ENCODE data around the gene CYTH2. TPM values are rescaled to one million over a fixed set of nuclear protein-coding genes. Genes with fewer than 3 reads are reported as not detected.
A peak's percentile ranks its signal among the peaks of the same experiment; 100 is the strongest.
"Not testable (repeated sequence)": the region's sequence is repeated elsewhere in the genome, so short reads cannot be mapped to it uniquely, and the experiment has no call there.

CYTH2 gene
- polyA plus RNA-seq, 12 donors: 32.5 to 76.9 (median 41.0) TPM; not detected in 1

DNA sequence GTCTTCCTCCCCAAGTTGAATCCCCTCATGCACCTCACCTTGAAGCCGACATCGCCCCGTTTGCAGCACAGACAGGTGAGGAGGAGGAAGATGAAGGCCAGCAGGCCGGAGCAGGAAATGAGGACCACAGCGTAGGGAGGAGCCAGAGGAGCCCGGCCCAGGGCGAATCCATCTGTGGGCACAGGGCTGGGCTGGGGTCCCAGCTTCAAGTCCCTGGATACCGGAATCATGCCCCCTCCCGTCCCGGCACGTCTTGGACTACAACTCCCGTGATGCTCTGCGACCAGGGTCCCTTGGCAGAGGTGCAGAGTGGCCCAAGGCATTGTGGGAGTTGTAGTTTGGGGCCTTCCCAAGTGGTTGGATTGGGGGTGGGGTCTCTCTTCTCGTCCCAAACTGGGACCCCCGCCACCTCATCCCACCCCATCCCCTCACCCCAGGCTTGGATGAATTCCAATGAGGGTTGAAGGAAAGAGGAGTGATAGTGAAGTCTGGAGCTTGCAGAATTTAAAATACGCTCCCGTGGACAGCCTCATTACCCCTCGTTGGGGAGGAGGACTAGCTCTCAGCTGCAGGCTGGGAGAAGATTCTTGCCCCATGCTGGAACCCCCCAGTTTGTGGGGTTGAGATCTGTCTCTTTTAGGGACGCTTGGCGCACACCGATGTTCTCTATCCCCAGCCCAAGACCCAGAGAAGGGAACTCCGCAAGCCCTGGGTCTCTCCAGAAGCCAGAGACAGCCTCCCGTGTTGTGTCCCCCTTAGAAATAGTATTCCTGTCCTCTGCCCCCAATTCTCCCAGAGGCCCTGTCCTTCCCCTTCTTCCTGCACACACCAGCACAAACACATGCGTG is 41.5 kb downstream of the CYTH2 start:
- peak; percentile 54 for DNase-seq

DNA sequence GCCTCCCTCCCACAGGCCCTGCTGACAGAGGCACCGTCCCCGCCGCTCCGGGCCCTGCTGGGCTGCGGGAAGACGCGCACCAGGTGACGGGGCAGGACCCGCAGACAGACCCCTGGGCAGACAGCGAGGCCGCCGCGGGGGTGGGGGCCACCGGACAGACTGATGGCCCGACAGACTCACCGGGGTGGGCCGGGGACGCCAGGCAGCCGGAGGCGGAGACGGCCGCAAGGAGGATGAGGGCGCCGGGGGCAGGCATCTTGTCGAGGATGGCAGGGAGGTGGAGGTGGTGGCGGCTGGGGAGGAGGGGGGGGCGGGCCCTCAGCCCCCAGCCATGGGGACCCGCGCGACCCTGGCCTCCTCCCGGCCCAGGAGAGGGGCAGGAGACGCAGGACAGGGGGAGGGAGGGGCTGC is 42.2 kb downstream of the CYTH2 start:
- DNase-seq: no peak

DNA sequence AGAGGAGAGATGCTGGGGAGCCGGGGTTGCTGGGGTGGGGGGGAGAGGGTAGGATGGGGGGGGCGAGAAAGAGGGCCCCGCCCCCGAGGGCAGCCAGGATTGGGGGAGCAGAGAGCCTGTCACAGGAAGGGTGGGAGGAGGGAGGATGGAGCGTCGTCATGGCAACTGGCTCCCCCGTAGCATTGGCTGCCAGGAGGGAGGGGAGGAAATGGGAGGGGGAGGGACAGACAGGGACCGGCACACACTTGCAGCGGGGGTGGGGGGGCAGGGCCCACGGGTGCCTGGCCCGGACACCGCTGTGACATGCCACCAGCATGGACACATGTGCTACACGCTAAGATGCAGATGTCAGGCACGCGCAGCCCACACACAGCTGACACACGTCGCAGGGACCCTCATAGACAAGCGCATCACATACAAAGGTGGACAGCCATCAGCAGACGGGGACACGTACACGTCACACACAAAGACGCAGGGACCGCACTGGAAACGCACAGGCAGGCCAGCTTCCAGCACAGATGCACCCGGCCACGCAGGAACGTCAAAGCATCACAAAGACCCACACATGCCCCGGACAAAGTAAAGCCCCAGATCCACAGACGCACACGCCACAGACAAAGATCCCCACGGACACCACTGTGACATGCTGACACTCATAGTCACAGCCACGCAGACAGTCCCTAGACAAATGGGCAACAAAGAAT is 42.8 kb downstream of the CYTH2 start, which contains the start of gene LMTK3:
Gene LMTK3 (minus strand): TSS at position 36 of the 704 bp plus-strand sequence. CDS start 259 bp downstream, outside the sequence.
- DNase-seq: no peak

DNA sequence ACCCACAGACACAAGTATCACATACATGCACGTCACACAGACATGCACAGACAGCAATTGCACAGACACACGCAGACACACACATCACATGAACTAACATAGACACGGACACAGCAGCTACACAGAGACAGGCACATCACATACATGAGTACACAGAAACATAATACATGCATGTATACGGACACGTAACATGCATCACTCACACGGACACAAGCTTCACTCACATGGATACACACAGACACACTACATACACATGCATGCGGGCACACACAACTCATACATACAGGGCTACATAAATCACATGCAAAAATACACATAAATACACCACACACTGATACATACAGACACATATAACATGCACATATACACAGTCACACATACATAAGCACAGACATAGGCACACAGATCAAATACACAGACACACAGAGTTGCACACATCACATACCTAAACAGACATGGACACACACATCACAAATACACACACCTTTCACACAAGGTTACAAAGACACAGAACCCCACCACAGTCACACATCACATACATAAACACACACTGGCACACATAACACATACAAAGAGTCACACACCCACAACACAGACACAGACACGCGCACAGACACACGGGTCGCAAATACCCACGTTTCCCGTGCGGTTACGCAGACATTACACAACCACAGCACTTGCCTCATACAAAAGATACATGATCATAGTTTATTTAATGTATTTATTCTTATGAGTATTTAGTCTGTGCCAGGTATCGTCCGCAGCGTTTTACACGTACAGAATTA is 43.5 kb downstream of the CYTH2 start:
- no peak for DNase-seq

DNA sequence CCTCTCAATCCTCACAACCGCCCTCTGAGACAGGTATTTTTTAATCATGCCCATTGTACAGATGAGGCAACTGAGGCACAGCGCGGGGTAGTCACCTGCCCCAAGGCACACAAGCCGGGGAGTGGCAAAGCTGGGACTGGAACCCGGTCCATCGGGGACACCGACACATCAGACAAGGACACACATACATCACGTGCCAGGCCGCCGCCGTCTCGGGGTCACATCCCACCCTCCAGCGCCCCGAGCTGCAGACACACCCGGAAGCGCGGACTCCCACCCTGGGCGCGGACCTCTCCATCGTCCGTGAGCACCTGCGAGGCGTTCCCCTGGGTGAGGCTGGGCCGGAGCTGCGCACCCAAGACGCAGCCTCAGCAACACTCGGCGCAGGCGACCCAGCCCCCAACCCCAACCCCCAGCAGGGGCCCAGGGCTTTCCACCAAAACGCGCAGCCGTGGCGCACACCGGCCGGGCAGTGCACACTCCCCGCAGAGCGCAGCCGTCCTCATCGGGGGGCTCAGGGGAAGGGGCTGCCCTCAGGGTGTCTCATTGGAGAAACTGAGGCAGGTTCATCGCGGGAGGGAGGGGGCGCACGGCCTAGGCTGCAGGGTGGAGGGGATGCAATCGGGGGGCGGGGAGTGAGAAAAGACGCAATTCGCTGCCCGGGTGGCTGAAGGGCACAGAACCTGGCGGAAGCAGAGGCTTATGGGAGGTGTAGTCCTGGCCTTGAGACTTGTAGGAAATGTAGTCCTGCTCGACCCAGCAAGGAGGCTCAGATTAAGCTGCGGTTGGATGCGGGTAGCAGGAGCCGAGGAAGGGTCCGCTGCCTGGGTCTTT is 44.3 kb downstream of the CYTH2 start:
- no peak for DNase-seq

DNA sequence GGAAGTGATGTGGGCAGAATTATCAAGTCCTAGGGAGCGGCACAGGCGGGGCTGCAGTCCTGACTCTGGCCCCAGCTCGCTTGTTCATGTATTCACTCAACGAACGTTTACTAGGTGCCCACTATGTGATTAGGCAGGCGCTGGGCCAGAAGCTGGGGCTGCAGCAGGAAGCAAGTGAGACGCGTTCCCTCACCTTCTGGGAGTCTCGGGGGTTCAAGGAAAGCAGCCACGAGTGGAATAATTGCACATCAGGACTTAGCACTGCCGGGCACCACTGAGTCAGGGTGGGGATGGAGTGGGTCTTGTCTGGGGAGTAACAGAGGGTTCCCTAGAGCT is 44.9 kb downstream of the CYTH2 start:
- DNase-seq: no peak

DNA sequence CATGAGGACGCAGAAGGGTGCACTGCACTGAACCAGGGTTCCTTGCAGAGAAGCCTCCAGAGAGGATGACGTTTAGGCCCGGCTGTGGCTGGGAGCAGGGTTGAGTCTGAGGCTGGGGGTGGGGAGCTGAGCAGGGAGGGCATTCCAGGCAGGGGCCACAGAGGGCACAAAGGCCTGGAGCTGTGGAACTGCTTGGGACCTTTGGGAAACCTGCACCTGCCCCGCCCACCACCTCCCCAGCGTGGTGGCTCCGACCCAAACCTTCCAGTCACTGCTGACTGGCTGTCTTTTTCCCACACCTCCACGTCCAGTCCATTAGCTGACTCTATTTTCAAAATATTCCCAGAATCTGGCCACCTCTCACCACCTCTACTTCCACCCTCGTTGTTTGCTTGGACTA is 47.4 kb downstream of the CYTH2 start:
- no peak for DNase-seq

DNA sequence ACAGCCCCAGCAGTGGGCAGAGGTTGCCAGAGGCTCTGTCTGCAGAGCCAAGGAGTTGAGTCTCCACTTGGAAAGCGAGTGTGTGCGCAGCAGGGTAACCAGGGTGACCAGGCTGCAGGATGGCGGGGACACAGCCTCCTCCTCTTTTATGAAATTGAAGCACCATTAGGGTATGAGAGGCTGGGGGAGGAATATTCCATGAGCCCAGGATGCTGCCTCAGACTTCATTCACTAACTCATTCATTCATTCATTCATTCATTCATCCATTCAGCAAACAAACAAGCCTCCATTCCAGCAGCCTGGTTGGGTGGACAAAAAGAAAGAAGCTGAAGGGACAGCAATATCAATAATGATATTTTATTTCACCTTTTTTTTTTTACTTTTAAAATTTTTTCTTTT is 49.0 kb downstream of the CYTH2 start:
- DNase-seq: no peak

DNA sequence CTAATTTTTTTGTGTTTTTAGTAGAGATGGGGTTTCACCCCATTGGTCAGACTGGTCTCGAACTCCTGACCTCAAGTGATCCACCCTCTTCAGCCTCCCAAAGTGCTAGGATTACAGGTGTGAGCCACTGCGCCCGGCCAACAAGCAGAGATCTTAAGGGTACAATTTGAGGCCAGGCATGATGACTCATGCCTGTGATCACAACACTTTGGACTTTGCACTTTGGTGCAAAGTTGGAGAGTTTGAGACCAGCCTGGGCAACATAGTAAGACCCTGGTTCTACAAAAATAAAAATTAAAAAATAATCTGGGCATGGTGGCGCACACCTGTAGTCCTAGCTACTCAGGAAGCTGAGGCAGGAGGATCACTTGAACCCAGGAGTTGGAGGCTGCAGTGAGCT is 50.3 kb downstream of the CYTH2 start:
- not testable (repeated sequence) for DNase-seq

DNA sequence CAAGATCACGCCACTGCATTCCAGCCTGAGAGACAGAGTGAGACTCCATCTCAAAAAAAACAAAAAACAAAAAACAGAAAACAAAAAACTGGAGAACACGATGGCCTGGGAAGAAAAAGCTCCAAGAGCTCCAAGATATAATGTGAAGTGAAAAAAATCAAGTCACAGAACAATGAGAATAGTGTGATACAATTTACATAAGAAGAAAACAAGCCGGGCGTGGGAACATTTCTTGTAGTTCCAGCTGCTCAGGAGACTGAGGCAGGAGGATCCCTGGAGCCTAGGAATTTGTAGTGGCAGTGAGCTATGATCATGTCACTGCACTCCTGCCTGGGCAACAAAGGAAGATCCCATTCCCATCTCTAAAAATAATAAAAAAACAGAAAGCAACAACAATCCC is 51.0 kb downstream of the CYTH2 start:
- no peak for DNase-seq

DNA sequence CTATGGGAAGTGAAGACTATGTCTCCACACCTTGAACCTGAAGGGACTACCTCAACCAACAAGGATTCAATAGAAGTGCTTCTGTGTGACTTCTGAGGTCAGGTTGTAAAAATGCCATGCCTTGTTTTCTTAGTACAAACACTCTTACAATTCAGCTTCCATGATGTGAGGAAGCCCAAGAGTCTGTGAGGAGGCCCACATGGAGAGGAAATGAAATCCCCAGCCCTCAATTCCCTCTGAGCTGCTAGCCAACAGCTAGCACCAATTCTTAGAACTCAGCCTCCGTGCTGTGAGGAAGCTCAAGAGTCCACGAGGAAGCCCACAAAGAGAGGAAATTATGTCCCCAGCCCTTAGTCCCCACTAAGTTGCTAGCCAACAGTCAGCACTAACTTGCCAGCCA is 55.1 kb downstream of the CYTH2 start:
- DNase-seq: no peak

DNA sequence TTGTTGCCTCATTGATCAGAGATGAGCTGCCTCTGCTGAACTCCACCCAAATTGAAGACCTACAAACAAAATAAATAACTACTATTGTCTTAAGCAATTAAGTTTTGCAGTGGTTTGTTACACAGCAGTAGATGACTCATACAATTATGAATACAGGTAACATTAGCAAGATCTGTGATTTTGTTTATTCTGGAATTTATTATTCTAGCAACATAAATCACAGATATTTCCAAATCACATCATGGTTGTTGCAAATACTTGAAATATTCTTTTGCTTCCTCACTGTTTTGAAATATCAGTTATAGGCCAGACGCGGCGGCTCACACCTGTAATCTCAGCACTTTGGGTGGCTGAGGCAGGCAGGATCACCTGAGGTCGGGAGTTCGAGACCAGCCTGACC is 55.6 kb downstream of the CYTH2 start:
- DNase-seq: no peak

DNA sequence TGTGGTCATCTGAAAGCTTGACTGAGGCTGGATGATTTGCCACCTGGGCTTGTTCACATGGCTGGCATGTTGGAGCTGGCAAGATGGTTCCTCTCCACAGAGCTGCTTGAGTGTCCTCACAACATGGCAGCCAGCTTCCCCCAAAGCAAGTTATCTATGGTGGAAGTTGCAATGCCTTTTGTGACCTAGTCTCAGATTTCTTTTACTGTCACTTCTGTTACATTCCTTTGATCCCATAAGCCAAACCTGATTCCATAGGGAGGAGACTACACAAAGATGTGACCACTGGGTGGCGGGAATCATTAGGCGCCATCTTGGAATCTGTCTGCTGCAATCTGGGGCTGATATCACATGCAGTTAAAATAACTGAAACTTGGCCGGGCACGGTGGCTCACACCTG is 60.0 kb downstream of the CYTH2 start:
- DNase-seq: no peak

DNA sequence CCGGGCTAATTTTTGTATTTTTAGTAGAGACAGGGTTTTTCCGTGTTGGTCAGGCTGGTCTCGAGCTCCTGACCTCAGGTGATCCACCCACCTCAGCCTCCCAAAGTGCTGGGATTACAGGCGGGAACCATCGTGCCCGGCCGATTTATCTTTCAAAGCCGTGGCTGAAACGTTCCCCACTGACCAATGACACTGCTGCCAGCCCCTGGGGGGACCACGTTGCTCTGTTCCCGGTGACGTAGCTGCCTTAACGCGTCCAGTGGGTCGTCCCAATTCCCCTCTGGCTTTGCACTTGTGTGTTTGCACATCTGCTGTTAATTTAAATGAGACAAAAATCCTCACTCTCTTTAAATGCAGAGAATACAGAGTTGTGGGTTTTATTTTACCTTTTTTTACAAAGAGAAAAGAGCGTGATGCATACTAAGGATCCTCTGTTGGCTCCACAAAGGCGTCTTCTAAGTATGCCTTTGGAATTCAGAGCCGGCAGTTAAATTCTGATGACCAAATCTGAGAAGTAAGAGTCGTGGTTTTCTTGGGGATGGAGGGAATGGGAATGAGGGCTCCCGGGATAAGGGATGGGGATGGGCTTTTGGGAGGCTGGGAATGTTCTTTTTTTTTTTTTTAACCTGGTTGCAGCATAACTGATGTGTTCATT is 61.0 kb downstream of the CYTH2 start:
- no peak for DNase-seq

DNA sequence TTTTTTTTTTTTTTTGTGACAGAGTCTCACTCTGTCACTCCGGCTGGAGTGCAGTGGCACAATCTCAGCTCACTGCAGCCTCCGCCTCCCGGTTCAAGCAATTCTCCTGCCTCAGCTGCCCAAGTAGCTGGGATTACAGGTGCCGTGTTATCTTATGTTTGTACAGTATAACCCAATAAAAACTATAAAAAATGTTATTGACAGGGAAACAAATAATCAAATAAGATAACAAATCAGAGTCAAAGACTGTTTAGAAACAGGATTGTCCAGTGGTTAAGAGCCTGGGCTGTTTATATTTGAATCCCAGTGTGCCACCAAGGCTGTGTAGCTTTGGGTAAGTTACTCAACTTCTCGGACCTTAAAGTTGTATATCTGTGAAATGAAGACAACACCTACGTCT is 61.6 kb downstream of the CYTH2 start:
- no peak for DNase-seq

Other genes starting within 250 kb of the CYTH2 start
- 10 to 100 TPM in 11 of 12 donors, not detected in 1; 32.6 to 66.1 (median 46.1) TPM for gene CARD8, start 213.5 kb upstream of the CYTH2 start, polyA plus RNA-seq (ENCODE audit: insufficient read length in 12 of 12)
- gene ZNF114, start 199.3 kb upstream of the CYTH2 start, polyA plus RNA-seq (ENCODE audit: insufficient read length in 12 of 12): 1 to 10 TPM in 11 of 12 donors, not detected in 1; 1.2 to 6.3 (median 3.3) TPM
- gene EMP3, start 143.8 kb upstream of the CYTH2 start, polyA plus RNA-seq (ENCODE audit: insufficient read length in 12 of 12): 100 to 1,000 TPM in 10 of 12 donors, 10 to 100 TPM in 1, not detected in 1; 87.0 to 162 (median 145) TPM
- 10 to 100 TPM in 10 of 12 donors, 1 to 10 TPM in 1, not detected in 1; 9.2 to 21.5 (median 17.1) TPM for gene TMEM143, start 105.4 kb upstream of the CYTH2 start, polyA plus RNA-seq (ENCODE audit: insufficient read length in 12 of 12)
- not detected for gene SYNGR4, start 105.0 kb upstream of the CYTH2 start, polyA plus RNA-seq (ENCODE audit: insufficient read length in 12 of 12)
- 100 to 1,000 TPM in 11 of 12 donors, not detected in 1; 101 to 185 (median 124) TPM for gene KDELR1, start 77.8 kb upstream of the CYTH2 start, polyA plus RNA-seq (ENCODE audit: insufficient read length in 12 of 12)
- 1 to 10 TPM in 8 of 12 donors, under 1 TPM in 3, not detected in 1; 0.73 to 4.0 (median 1.3) TPM for gene GRIN2D, start 75.7 kb upstream of the CYTH2 start, polyA plus RNA-seq (ENCODE audit: insufficient read length in 12 of 12)
- gene GRWD1, start 23.4 kb upstream of the CYTH2 start, polyA plus RNA-seq (ENCODE audit: insufficient read length in 12 of 12): 10 to 100 TPM in 11 of 12 donors, not detected in 1; 16.6 to 25.2 (median 20.2) TPM
- 1 to 10 TPM in 3 of 12 donors, under 1 TPM in 7, not detected in 2; 0.54 to 1.3 (median 0.83) TPM for gene KCNJ14, start 13.8 kb upstream of the CYTH2 start, polyA plus RNA-seq (ENCODE audit: insufficient read length in 12 of 12)
- gene LMTK3, start 42.5 kb downstream of the CYTH2 start, polyA plus RNA-seq (ENCODE audit: insufficient read length in 12 of 12): 1 to 10 TPM in 1 of 12 donors, under 1 TPM in 7, not detected in 4; 0.07 to 1.9 (median 0.12) TPM
- gene SULT2B1, start 82.8 kb downstream of the CYTH2 start, polyA plus RNA-seq (ENCODE audit: insufficient read length in 12 of 12): 10 to 100 TPM in 1 of 12 donors, 1 to 10 TPM in 2, under 1 TPM in 5, not detected in 4; 0.13 to 13.1 (median 0.31) TPM
- under 1 TPM in 1 of 12 donors, not detected in 11; 0.57 TPM for gene SPACA4, start 137.4 kb downstream of the CYTH2 start, polyA plus RNA-seq (ENCODE audit: insufficient read length in 12 of 12)
- gene FAM83E, start 145.7 kb downstream of the CYTH2 start, polyA plus RNA-seq (ENCODE audit: insufficient read length in 12 of 12): 10 to 100 TPM in 1 of 12 donors, 1 to 10 TPM in 2, under 1 TPM in 4, not detected in 5; 0.09 to 18.2 (median 0.46) TPM
- gene RPL18, start 149.8 kb downstream of the CYTH2 start, polyA plus RNA-seq (ENCODE audit: insufficient read length in 12 of 12): 1,000 to 10,000 TPM; 1,133 to 1,917 (median 1,470) TPM
- gene SPHK2, start 150.1 kb downstream of the CYTH2 start, polyA plus RNA-seq (ENCODE audit: insufficient read length in 12 of 12): 10 to 100 TPM in 2 of 12 donors, 1 to 10 TPM in 9, not detected in 1; 5.5 to 27.2 (median 7.2) TPM
- gene DBP, start 168.0 kb downstream of the CYTH2 start, polyA plus RNA-seq (ENCODE audit: insufficient read length in 12 of 12): 10 to 100 TPM in 3 of 12 donors, 1 to 10 TPM in 8, not detected in 1; 3.7 to 11.3 (median 5.3) TPM
- gene CA11, start 176.8 kb downstream of the CYTH2 start, polyA plus RNA-seq (ENCODE audit: insufficient read length in 12 of 12): 10 to 100 TPM in 6 of 12 donors, 1 to 10 TPM in 5, not detected in 1; 5.8 to 20.9 (median 10.5) TPM
- 1 to 10 TPM in 6 of 12 donors, under 1 TPM in 4, not detected in 2; 0.56 to 2.2 (median 1.2) TPM for gene NTN5, start 203.6 kb downstream of the CYTH2 start, polyA plus RNA-seq (ENCODE audit: insufficient read length in 12 of 12)
- gene FUT2, start 226.6 kb downstream of the CYTH2 start, polyA plus RNA-seq (ENCODE audit: insufficient read length in 12 of 12): 1 to 10 TPM in 1 of 12 donors, under 1 TPM in 9, not detected in 2; 0.34 to 1.2 (median 0.73) TPM

All from muscle of arm (tissue), 12 donors.